ENCODE measurements around the gene PID1.

PID1 gene

DNA sequence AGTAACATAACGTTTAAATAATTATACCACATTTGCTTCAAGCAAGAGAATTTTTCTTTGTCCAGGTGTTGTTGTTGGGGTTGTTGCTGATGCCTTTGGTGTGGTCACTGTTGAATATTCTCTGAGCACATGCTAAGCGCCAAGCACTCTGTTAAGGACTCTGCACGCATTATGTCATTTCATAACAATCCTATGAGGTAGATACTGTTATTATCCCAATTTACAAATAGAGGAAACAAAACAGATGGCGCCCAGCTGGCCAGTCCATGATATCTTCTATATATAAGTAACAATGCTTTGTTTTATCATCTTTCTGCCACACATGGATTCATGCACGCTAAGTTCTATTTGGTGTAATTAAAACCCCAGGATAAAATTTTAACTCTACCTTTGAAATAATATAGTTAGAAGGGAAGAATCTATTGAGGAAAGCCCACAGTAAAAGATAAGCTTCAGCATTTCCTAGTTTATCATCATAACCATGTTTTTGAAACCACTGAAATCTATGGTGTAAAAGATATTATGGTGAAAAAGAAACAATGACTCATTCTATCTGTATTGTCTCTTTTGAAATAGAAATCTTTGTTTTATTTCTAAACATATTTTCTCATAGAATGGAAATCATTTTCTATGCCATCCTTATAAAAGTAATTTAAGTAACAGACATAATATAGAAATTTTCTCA lies 199.7 kb downstream of the PID1 start:
- no peak for DNase-seq (ENCODE audit: low spot score)

DNA sequence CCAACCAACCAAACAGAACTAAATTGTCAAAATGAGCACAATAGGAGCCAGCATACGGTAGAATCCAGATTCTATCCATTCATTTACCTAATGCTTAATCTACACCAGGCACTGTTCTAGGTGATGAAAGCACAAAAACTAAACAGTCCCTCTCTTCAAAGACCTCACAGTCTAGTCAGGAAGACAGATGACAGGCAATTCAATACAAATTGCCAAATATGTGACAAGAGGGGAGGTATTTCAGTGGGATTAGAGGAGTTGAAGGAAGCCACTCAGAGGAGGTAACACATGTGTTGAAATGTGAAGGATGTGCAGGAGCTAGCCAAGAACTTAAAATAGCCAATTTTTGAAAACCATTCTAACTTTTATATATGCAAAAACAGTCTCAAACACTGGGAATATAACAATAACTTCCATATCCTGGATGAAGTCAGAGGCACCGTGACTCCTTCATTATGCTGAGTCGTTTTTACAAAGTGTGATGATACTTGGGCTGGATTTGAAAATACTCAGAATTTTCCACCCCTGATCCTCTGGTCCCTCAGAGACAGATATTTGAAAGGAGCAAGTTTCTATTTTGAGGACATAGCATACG lies 204.9 kb downstream of the PID1 start:
- no peak for DNase-seq (ENCODE audit: low spot score)

DNA sequence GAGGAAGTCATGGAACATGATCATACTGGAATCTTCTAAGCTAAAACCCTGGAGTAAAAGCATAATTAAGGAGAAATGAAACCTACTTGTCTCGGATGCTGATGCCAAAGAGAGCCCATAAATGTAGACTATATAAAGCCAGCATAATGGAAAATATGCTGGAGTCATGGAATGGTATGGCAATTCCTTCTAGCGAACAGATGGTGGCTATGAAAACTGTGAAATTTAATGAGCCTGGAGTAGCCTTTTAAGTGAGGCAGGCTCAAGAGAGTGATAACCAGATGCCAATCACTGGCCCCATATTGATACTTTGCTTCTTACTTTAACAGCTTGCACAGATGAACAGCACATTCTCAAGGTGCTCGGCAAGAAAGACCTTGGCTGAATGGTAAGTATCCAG lies 206.3 kb downstream of the PID1 start:
- DNase-seq (ENCODE audit: low spot score), result no peak

DNA sequence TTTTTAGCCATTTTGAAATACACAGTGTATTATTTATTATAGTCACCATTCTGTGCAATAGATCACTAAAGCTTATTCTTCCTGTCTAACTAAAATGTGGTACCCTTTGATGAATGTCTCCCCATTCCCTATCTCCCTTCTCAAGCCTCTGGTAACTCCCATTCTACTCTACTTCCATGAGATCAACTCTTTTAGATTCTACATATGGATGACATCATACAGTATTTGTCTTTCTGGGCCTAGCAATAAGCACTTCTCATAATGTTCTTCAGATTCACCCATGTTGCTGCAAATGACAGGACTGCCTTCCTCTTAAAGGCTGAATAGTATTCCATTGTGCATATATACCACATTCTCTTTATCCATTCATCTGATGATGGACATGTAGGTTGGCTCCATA lies 210.9 kb downstream of the PID1 start:
- no peak for DNase-seq (ENCODE audit: low spot score)

DNA sequence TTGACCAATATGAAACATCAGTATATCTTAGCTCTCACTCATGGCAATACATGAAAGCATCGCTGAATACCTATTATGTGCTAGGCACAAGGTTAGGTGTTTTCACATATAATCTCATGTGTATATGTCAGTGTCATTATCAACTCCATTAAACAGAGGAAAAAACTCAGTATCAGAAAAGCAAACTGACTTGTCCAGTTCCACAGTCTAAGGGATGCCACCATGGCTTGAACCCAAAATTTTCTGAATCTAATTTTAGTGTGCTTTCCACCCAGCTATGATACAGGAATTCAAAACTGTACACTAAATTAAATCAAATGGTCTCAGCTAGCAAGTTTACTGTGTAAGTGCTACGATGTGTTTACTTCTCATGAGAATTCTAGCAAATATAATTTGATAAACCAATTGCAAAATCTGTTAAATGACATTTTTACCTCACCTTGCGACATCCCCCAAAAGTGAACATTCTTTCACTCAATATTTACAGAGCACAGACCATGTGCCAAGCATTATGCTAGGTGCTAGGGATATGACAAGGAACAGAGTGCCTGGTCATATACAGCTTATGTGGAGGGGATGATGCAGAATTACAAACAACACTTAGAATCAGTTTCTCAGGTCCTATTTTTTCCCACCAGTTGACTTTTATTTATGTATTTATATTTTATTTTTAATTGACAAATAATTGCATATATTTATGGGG lies 211.6 kb downstream of the PID1 start:
- no peak for DNase-seq (ENCODE audit: low spot score)

DNA sequence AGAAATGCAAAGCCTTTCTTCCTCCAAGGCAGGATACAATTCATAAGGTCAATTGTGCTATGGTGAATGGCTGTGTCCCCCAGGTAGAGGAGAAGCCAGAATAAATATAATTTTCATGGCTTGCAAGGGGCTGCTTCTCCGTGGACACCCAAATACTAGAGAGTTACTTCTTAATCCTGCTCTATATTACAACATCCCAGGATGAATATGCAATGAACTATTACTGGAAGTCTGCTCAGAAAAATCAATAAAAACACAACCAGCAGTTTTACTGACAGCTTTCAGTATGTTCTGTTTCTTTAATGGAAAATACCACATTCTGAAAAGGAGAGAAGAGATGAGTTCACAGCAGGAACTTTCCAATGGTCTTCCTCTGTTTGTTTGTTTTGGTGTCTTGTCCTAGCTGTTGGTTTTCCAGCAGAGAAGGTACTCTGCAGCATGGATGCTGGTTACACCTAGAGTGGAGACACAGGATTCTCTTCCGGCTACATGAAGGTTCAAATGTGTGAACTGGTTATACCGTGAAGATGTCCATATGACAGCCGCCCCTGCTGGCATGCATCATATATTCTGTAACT lies 213.0 kb downstream of the PID1 start:
- no peak for DNase-seq (ENCODE audit: low spot score)

DNA sequence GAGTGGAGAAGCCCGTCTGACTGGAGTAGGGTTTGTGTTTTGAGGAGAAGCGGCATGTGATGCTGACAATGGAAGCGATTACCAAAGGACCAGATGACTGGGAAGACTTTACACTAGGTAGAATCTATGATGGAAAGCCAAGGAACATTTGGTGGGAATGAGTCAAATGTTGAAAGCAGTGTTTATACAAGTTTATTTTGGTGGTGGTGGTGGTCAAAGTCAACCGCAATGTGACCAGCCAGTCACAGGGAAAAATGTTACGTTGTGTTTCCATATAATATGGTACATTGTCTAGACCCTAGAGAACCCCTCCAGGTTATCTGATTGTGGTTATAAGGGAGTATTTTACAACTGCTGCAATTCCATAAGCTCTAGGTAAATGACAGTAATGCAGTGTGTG lies 216.8 kb downstream of the PID1 start:
- no peak for DNase-seq (ENCODE audit: low spot score)

DNA sequence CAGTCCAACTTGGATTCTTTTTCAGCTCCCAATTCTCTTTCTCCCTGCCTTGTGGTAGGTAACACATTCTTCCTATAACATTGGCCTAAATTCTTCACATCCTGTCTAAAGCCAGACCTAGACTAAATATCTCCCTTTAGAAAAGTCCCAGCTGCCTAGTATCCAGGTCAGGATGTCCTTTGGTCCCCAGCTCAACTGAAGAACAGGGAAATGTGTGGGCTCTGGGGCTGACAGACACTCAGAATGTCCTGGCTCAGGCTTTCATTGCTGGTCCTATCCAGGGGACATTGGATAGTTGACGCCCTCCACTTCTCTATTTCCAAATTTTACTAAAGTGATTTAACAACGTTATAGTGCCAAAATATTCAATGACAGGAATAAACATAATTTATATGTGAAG lies 219.3 kb downstream of the PID1 start:
- DNase-seq (ENCODE audit: low spot score), result no peak

DNA sequence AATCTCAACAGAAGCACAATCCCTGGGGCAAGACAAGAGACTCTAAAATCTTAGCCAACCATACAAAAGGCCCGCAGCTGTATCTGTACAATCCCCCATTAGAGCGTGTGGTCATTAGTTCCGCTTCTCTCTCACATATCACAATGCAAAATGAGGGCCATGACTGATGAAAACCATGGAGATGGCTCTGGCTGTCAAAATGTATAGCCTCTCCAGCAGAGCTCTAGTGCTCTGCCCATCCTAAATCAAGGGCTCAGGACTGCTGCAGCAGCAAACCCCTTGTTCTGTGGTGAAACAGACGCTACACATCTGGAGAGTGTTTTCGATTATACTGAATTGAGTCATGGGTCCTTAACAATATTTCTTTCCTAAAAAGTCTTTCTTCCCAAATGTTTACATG lies 221.0 kb downstream of the PID1 start:
- DNase-seq (ENCODE audit: low spot score), result no peak

DNA sequence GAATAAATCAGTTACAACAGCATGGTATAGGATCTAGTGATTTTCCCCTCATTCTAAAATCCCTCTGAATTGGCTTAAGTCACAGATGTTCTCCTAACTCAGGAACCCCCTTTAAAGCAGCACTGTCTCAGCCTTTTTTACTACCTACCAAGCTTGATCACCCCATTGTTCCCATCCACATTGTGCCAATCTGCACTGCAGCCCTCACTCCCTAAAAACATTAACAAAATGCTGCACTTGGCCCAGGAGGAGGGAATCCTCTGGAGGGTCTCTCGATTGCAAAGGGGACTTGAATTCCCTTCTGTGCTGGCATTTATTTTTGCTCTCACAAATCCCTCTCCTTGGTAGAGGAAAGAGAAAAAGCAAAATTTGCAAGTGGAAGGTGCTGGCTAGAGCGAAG lies 223.0 kb downstream of the PID1 start:
- no peak for DNase-seq (ENCODE audit: low spot score)

DNA sequence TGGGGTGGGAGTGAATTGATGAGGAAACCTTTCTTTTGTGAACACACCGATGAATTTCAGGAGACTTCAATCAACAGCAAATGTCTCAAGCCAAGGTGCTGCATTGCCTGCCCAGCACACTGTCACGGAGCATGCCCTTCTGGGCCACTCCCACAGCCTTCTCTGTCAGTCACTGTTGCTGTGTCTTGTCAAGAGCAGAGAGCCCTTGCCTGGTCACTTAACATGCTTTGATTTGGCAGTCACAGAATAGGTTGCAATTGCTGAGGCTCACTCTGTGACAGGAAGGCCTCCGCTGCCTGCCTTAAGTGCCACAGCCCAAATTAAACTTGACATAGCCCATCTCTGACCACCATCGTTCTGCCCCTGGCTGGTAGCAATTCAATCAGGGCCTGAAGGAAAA lies 225.4 kb downstream of the PID1 start:
- DNase-seq (ENCODE audit: low spot score), result no peak

DNA sequence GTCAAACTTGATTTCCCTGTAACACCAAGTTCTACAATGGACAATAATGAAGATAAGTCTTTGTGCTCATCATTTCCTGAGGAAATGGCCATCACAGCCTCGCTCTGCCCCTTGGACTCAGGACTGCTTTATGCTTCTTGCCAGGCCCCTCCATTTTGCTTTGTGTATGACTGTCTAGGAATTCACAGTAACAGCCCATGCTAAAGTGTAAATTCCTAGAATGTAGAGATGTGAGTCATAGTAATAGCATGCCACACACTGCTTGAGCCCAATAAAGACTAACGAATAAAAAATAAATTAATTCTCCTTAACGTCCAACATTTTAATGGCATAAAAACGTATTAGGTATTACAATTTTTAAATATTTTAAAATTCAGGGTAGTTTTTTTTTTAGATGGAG lies 226.5 kb downstream of the PID1 start:
- no peak for DNase-seq (ENCODE audit: low spot score)

DNA sequence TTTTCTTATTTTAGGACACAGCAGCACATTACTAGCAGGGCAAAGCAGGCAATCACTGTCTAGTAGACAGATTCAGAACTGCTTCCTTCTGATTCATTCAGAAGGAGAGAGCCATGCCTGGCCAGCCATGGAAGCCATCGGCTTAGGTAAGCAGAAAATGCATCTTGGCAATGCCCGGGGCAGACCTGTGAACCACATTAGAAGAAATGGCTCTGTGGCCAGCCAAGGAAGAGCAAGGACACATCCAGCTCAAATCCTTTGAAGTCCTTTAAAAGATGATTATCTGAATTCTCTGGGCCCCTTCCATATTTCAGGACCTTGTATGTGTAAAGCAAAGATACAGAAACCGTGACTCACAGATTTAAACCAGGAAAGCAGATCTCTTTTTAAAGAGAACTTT lies 227.4 kb downstream of the PID1 start:
- no peak for DNase-seq (ENCODE audit: low spot score)

DNA sequence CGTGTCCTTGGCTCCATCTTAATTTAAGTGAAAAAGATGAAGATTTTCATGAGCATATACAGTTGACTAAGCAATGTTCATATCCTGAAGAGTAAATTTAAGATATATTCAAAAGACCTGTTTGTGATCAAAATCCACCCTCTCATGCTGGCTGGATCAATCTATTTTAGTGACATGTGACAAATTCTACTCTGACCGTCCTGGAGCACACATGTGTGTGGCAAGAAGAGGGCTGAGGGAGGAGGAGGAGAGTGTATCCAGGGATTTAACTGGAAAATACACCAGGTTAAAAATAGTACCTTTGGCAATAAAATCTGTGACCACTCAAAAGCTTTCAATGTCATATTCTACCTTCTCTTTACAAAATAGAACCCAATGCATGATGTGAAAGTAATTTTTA lies 228.7 kb downstream of the PID1 start:
- no peak for DNase-seq (ENCODE audit: low spot score)

DNA sequence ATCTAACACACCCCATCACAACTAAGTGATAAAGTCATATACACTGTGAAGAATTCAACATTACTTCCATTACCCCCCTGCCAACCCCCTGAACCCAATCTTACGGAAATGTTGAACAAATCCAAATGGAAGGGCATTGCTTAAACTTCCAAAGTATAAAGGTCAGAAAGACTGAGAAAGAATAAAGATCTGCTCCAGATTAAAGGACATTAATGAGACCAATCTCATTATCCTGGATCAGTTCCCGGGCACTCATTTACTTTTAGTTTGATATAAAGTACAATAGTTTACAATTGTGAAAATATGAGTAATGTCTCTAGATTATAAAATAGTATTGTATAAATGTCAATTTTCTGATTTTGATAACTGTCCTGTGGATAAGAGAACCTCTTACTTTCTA lies 229.4 kb downstream of the PID1 start:
- no peak for DNase-seq (ENCODE audit: low spot score)

DNA sequence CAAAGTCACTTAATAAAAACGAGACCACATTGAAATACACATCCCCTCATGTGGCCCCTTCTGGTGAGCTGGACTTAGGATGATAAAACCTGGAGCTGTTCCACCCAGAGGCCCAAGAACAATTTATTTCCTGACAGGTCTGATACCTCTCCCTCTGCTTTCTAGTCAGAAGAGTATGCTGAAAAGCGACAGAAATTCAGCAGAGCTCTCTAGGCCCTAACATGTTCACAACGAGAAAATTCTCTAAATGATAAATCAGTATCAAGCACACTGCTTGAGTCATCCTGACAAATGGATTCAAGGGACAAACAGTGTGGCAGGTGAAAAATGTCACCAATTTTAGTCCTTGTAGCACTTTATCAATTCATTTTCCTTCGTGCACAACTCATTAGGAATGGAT lies 233.5 kb downstream of the PID1 start:
- DNase-seq (ENCODE audit: low spot score), result no peak

DNA sequence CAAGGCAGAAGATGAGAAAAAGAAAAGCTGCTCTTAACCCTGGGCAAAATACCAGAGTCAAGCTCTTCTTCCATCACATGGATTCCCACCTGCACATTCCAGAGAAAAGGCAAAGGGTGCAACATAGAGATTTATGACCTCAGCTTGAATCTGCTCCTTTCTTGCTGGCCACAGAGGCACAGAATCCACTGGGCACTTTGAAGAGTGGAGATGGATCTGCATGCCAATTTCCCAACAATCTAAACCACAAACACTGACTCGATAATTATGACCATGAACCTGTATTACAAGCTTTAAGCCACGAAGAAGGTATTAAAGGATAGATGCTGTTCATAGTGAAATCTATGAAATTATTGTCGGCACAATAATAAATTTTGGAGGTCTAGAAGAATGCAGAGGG lies 237.3 kb downstream of the PID1 start:
- no peak for DNase-seq (ENCODE audit: low spot score)

DNA sequence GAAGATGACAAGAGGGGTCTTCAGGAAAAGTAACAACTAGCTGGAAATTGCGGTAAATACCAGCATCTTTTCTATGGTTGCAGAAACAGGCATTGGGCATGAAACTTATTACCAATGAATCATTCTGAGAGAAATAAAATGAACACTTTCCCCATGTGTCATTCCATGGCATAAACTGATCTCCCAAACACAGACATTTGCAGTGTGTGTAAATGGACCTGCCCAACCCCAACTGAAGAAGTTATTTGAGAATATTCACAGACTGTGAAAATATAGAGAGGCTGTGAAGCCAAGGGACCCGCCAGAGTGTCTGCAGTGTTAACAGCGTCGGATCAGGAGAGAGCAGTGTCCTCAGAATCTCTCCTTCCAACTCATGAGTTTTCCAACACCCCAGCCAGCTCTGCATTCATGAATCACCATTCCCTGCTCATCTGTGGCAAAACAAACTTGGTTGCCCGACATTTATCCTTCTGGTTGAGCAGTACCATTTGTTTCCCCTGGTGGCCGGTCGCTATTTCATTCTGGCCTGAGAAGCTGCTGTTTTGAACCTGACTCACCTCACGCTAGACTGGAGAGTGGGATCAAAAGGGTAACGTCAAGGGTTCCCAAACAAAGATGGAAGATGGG lies 238.4 kb downstream of the PID1 start:
- DNase-seq (ENCODE audit: low spot score), result no peak

DNA sequence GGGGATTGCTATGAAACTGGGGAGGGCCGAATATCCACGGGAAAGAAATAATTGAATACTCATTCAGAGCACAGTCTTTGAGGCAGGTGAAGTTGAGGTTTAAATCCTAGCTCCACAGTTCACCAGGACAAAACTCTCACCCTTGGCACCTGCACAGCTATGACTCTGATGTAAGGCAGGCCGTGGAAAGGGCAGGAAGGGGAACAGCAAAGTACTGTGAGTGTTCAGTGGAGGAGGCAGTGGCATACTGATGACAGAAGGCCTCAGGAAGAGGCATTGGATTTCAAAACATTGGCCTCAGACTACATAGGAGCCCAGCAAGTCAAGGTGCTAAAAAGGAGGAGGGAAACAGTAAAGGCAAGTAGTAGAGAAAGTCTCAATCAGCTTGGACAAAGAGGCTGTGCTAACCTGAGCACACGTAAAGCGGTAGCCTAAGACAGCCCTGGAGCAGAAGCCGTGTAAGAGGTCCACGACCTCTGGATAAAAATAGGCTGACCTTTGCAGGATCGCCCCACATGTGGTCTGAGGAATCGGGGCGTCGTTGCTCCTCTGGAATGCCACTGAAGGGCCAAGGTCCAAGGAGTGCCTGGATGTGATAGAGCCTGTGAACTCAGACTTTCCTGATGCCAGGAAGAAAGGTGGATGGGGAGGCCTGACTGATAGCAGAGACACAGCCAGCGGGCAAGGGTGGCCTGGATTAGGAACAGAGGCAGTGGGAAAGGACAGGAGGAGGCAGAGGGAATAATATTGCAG lies 243.6 kb downstream of the PID1 start:
- DNase-seq (ENCODE audit: low spot score), result no peak

DNA sequence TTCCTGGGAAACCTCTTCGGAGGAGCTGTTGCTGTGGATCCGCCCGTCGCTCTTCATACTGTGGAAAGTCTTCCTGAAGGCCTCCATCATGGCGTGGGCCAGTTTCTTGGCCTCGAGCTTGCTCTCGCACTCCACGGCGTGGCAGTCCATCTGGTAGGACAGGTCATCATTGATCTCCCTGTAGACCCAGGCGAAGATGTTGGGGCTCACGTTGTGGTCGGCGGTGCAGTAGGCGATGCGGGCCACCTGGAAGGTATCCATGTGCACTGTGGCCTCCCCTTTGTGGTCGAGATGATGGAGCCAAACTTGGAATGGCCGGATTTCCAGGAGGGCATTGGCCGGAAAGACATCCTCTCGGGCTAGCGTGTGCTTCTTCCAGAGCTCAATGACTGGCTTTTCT lies 245.4 kb downstream of the PID1 start:
- no peak for DNase-seq (ENCODE audit: low spot score)

DNA sequence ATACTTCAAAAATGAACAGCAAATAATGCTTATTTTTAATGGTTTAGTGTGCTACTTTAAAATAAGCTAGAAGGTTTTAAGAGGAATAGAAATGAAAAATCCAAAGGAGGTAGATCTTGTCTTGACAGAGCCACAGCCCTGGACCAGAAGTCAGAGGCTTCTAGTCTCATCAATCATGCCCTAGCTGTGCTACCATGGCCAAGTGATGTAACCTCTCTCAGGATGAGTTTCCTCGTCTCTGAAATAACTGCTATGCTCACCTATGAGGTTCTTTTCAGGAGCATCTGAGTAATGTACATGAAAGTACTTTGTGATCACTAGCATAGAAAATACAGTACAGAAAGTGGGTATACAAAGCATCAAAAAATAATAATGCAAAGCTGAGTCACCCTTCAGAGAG lies 248.4 kb downstream of the PID1 start:
- DNase-seq (ENCODE audit: low spot score), result no peak

DNA sequence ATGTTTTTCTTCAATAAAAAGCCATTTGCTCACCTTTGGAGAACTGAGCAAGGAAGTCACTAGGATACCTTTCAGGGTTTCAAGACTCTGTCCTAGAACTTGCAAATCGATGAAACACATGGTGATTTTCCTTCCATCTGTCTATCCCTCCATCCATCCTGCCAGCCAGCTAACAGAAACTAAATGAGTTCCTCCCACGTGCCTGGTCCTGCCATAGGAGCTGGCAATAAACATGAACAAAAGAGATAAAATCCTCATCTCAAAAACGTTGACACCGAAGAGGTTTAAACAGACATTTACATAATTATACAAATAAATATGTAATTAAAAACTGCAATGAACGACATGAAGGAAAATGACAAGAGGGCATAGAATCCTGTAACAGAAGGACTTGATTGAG lies 249.0 kb downstream of the PID1 start:
- no peak for DNase-seq (ENCODE audit: low spot score)

Data from CD4-positive, alpha-beta T cell treated with Interleukin-15 for 4 hours (primary cell).